AG09309 (cell line): ENCODE results near the gene ADD3.
"Not testable (repeated sequence)": the region's sequence is repeated elsewhere in the genome, so short reads cannot be mapped to it uniquely, and the experiment has no call there.

Source experiments
- DNase-seq: peaks from one replicate; pipeline ENCODE4 v3.0.0-alpha.2; 2010; ENCODE audit warnings: low read depth
- H3K4me3 ChIP-seq: 2 replicates; pipeline ENCODE4 v1.5.1; 2011; ENCODE audit warnings: mild to moderate bottlenecking, low read depth, low read length, moderate library complexity; ENCODE audit not compliant: control insufficient read depth
- CTCF ChIP-seq: IDR thresholded peaks from 2 replicates; pipeline ENCODE4 v1.5.1; 2011; ENCODE audit warnings: mild to moderate bottlenecking, low read depth, low read length, inconsistent platforms; ENCODE audit not compliant: insufficient read depth, control insufficient read depth; ENCODE audit errors: missing control alignments

Gene ADD3

GRCh38 chr10:110048781-110049180, 41.0 kb downstream of the ADD3 start:
- no peak for TF ChIP-seq CTCF
- no peak for DNase-seq
- no peak overlapping the region for H3K4me3 ChIP-seq

- H3K4me3 ChIP-seq, DNase-seq: not testable (repeated sequence)
Observed at GRCh38 chr10:110049889-110050591, 42.3 kb downstream of the ADD3 start.

- no peak overlapping the region for H3K4me3 ChIP-seq
- no peak for DNase-seq
- no peak for TF ChIP-seq CTCF
Observed at GRCh38 chr10:110051487-110051886, 43.7 kb downstream of the ADD3 start.

GRCh38 chr10:110052916-110053315, 45.1 kb downstream of the ADD3 start:
- no peak overlapping the region for H3K4me3 ChIP-seq
- TF ChIP-seq CTCF: no peak
- no peak for DNase-seq

GRCh38 chr10:110056822-110057221, 49.0 kb downstream of the ADD3 start:
- no peak for TF ChIP-seq CTCF
- H3K4me3 ChIP-seq: no peak overlapping the region
- peak; percentile 39 for DNase-seq

- H3K4me3 ChIP-seq: no peak overlapping the region
- DNase-seq: peak; percentile 37
- TF ChIP-seq CTCF: no peak
Observed at GRCh38 chr10:110057456-110057855, 49.7 kb downstream of the ADD3 start.

- no peak overlapping the region for H3K4me3 ChIP-seq
- no peak for TF ChIP-seq CTCF
- DNase-seq: no peak
Observed at GRCh38 chr10:110058212-110058611, 50.4 kb downstream of the ADD3 start.
